Thyroid gland (tissue), 4 donors: Measurements from ENCODE around the gene HSPA4L. TPM values are rescaled to one million over a fixed set of nuclear protein-coding genes. Genes with fewer than 3 reads are reported as not detected.

ENCODE experiments used
- DNase-seq, 2 donors: peaks; one replicate each; pipeline ENCODE4 v3.0.0-alpha.2; 2019
- H3K27ac ChIP-seq, 3 donors: fragments of 200-600 bp; sonication (generic); 1 replicate in 2 of 3; 2 replicates in 1 of 3; pipeline ENCODE4 v1.5.1; 2016 to 2019; ENCODE audit warnings: mild to moderate bottlenecking in 1 of 3, moderate library complexity in 1 of 3
- H3K27me3 ChIP-seq: fragments of 200-600 bp; sonication (generic); one replicate; pipeline ENCODE4 v1.5.1; 2019
- H3K36me3 ChIP-seq, 2 donors: fragments of 200-600 bp; sonication (generic); one replicate each; pipeline ENCODE4 v1.5.1; 2016 to 2019
- H3K4me1 ChIP-seq, 2 donors: fragments of 200-600 bp; sonication (generic); one replicate each; pipeline ENCODE4 v1.5.1; 2017 to 2019
- H3K4me3 ChIP-seq, 3 donors: fragments of 200-600 bp; sonication (generic); replicated peaks in 1 of 3; 1 replicate in 2 of 3; 2 replicates in 1 of 3; pipeline ENCODE4 v1.5.1; 2016; ENCODE audit warnings: mild to moderate bottlenecking in 1 of 3
- H3K9me3 ChIP-seq: fragments of 200-600 bp; sonication (generic); one replicate; pipeline ENCODE4 v1.5.1; 2017
- POLR2A ChIP-seq, 2 donors: fragments of 450-650 bp; IDR thresholded peaks; one replicate each; pipeline ENCODE4 v1.6.1; 2017; ENCODE audit warnings: antibody characterized with exemption in 2 of 2, mild to moderate bottlenecking in 2 of 2, moderate library complexity in 1 of 2
- WGBS, 2 donors: methylation state at CpG; one replicate each; pipeline ENCODE4 v1.1.5; 2017; 5-methylcytosine and 5-hydroxymethylcytosine counted together
- intact Hi-C: fragments of 100-400 bp; cut with DNase I; formaldehyde crosslinking; loops from one replicate; pipeline ENCODE4 v1.15.1; 2023
- total RNA-seq, 4 donors: library from RNA; depleted of rRNA; stranded (reverse); fragments of >200 nt; gene quantifications; one replicate each; pipeline ENCODE4 v1.2.3, GENCODE V29; 2016
- TF ChIP-seq, protein P1 (sequence below), 6 experiments: fragments of 200-600 bp in 3 of 6; fragments of 450-650 bp in 3 of 6; sonication (generic) in 3 of 6; IDR thresholded peaks; one replicate each; pipeline ENCODE4 v1.5.1; 2016 to 2019; ENCODE audit warnings: antibody characterized with exemption in 6 of 6, mild to moderate bottlenecking in 2 of 6, inconsistent platforms in 1 of 6, moderate library complexity in 1 of 6

The HSPA4L gene
- total RNA-seq, 4 donors from 2014 or later, result 1.7 to 7.8 (median 4.7) TPM

DNA sequence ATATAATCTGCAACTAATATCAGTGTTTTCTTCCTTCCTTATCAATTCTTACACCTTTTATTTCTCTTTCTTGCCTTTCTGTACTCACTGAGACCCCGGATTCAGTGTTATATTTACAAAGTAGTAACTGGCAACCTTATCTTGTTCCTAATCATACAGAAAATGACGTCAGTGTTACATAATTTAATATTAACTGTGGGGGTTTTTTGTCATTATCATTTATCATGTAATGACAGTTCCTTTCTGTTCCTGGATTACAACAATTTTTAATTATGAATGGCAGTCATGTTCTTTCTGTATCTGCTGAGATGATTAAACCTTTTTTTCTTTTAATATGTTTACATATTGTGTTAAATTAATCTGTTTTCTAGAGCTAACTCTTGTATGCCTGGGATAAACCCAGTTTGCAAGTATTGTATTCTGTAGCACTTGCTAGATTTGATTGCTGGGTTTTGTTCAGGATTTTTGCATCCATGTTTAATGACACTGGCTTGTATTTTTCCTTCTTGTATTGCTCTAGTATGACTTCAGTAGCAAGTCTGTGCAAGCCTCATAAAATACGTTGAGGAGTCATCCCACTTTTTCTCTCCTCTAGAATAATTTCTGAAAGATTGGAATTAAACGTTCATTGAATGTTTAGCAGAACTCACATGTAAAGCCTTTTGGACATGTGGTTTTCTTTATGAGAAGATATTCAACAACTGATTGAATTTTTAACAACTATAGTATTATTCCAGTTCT lies 10.4 kb upstream of the HSPA4L start:
- Histone ChIP-seq H3K27ac (no peak overlapping the region), H3K9me3 (no peaks in the 10 kb centered on the region), H3K4me1 (no peaks in the 10 kb centered on the region), H3K27me3 (no peaks in the 10 kb centered on the region), H3K4me3 (no peak overlapping the region), H3K36me3 (no peaks in the 10 kb centered on the region)
- 68 to 75% methylated on average over 4 of the region's 4 CpGs for WGBS, 2 donors
- DNase-seq, result no peak
- intact Hi-C loops, result no loop called here
- no peak for TF ChIP-seq POLR2A (IDR thresholded peaks at IDR 0.05)
- TF ChIP-seq, protein P1, sequence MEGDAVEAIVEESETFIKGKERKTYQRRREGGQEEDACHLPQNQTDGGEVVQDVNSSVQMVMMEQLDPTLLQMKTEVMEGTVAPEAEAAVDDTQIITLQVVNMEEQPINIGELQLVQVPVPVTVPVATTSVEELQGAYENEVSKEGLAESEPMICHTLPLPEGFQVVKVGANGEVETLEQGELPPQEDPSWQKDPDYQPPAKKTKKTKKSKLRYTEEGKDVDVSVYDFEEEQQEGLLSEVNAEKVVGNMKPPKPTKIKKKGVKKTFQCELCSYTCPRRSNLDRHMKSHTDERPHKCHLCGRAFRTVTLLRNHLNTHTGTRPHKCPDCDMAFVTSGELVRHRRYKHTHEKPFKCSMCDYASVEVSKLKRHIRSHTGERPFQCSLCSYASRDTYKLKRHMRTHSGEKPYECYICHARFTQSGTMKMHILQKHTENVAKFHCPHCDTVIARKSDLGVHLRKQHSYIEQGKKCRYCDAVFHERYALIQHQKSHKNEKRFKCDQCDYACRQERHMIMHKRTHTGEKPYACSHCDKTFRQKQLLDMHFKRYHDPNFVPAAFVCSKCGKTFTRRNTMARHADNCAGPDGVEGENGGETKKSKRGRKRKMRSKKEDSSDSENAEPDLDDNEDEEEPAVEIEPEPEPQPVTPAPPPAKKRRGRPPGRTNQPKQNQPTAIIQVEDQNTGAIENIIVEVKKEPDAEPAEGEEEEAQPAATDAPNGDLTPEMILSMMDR (IDR thresholded peaks at IDR 0.05), result no peak

DNA sequence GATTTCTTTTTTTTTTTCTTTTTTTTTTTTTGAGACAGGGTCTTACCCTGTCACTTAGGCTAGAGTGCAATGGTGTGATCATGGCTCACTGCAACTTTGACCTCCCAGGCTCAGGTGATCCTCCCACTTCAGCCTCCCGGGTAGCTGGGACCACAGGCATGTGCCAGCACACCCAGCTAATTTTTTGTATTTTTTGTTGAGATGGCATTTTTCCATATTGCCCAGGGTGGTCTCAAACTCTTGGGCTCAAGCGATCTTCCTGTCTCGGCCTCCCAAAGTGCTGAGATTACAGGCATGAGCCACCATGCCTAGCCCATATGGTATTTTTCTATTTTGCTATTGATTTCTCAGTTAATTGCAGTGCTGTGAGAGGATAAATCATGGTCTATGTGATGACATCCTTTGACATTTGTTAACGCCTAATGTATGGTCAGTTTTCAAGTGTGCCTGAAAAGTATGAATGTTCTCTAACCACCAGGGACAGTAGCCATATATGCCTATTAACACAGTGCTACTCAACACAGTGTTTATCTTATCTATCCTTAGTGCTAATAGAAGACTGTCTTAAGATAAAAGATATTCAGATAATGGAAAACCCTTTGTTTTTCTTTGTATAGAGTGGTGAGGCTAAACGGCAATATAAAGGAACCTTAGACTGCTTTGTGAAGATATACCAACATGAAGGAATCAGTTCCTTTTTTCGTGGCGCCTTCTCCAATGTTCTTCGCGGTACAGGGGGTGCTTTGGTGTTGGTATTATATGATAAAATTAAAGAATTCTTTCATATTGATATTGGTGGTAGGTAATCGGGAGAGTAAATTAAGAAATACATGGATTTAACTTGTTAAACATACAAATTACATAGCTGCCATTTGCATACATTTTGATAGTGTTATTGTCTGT lies 9.1 kb upstream of the HSPA4L start:
- 89 to 91% methylated on average over 10 of the region's 10 CpGs for WGBS, 2 donors
- intact Hi-C loops, result no loop called here

DNA sequence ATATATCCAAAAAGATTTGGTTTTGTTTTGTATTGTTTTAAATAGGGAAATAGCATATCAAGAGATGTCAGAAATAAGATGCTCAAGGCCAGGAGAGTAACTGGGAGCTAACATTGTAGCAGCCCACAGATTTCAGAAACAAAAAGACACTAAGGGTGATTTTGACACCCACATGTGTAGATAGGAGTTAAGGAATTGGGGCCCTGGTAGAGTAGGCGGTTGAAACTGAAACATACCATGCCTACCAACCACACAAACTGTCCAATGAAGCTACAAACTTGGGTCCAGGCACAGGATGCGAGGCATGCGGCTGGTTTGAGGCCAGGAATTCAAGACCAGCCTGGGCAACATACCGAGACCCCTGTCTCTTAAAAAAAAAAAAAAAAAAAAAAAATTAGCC lies 6.3 kb upstream of the HSPA4L start:
- DNase-seq, result no peak
- TF ChIP-seq POLR2A (IDR thresholded peaks at IDR 0.05), result no peak
- TF ChIP-seq, protein P1 (IDR thresholded peaks at IDR 0.05), result no peak
- Histone ChIP-seq H3K27ac (no peak overlapping the region), H3K27me3 (no peaks in the 10 kb centered on the region), H3K4me1 (no peaks in the 10 kb centered on the region), H3K36me3 (no peaks in the 10 kb centered on the region), H3K9me3 (no peaks in the 10 kb centered on the region), H3K4me3 (no peak overlapping the region)
- intact Hi-C loops, result no loop called here
- WGBS, 2 donors, result 94 to 97% methylated on average over 4 of the region's 4 CpGs

More for the DNA sequence above, 9.1 kb upstream of the HSPA4L start:
- no peaks in the 10 kb centered on the region for H3K36me3 ChIP-seq
- H3K27ac ChIP-seq, result no peak overlapping the region
- DNase-seq, result no peak
- no peaks in the 10 kb centered on the region for H3K27me3 ChIP-seq
- no peak overlapping the region for H3K4me3 ChIP-seq
- TF ChIP-seq POLR2A (IDR thresholded peaks at IDR 0.05), result no peak
- TF ChIP-seq, protein P1 (IDR thresholded peaks at IDR 0.05), result no peak
- H3K9me3 ChIP-seq, result no peaks in the 10 kb centered on the region
- no peaks in the 10 kb centered on the region for H3K4me1 ChIP-seq

DNA sequence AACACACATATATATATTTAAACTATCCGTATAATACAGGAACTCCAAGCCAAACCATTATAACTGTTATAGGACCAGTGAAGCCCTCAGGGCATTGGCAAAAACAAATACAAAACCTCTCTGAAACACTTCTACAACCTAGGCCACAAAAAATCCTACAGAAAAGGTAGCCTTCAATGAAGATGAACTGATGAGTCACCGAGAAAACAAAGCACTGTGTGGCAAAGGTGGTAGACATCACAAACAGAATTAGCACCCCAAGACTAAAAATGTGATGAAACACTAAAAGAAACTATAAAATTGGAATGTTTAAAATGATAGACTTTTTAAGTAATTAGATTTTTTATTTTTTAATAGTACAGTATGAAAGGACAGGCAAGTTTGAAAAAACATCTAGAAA lies 5.5 kb upstream of the HSPA4L start:
- no peaks in the 10 kb centered on the region for H3K36me3 ChIP-seq
- intact Hi-C loops, result no loop called here
- no peak overlapping the region for H3K4me3 ChIP-seq
- WGBS, 2 donors, result 90 to 93% methylated on average over 2 of the region's 2 CpGs
- peaks cover 0 to 4% of the 10 kb centered on the region in 2 donors for H3K4me1 ChIP-seq
- no peaks in the 10 kb centered on the region for H3K9me3 ChIP-seq
- DNase-seq, result no peak
- no peaks in the 10 kb centered on the region for H3K27me3 ChIP-seq
- TF ChIP-seq, protein P1 (IDR thresholded peaks at IDR 0.05), result no peak
- no peak for TF ChIP-seq POLR2A (IDR thresholded peaks at IDR 0.05)
- H3K27ac ChIP-seq, result no peak overlapping the region

DNA sequence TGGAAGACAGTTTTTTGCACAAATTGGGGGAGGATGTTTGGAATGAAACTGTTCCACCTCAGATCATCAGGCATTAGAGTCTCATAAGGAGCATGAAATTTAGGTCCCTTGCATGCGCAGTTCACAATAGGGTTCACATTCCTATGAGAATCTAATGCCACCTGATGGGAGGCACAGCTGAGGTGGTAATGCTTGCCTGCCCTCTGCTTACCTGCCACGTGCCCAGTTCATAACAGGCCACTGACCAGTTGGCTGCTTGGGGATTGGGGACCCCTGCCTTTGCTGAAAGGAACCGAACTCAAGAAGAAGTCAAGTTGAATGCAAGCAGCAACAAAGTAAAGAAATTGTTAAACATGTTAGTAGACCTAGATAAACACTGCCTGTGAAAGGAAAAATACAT lies 4.6 kb upstream of the HSPA4L start:
- H3K27ac ChIP-seq, result no peak overlapping the region
- DNase-seq, result no peak
- H3K4me1 ChIP-seq, result peaks cover 0 to 4% of the 10 kb centered on the region in 2 donors
- intact Hi-C loops, result no loop called here
- H3K27me3 ChIP-seq, result no peaks in the 10 kb centered on the region
- TF ChIP-seq, protein P1 (IDR thresholded peaks at IDR 0.05), result no peak
- no peak for TF ChIP-seq POLR2A (IDR thresholded peaks at IDR 0.05)
- H3K9me3 ChIP-seq, result no peaks in the 10 kb centered on the region
- WGBS, 2 donors, result 78 to 79% methylated on average over 3 of the region's 3 CpGs
- no peak overlapping the region for H3K4me3 ChIP-seq
- H3K36me3 ChIP-seq, result no peaks in the 10 kb centered on the region
